ENCODE measurements around the gene ZC3HAV1.
"Not testable (repeated sequence)": the region's sequence is repeated elsewhere in the genome, so short reads cannot be mapped to it uniquely, and the experiment has no call there.

DNA sequence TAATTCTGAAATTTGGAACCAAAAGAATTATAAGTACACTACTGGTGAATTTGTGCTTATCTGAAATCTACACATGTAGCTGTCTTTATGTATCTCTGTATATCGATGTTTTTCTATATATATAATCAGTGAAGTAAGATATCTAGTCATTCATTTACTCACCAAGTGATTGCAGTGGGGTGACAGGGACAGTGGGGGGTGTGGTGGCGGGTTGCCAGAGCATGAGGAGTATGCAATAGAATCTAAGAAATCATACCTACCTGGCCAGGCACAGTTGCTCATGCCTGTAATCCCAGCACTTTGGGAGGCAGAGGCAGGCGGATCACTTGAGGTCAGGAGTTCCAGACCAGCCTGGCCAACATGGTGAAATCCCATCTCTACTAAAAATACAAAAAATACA, 15.5 kb upstream of the ZC3HAV1 start:
- not testable (repeated sequence) for TF ChIP-seq POLR2A (IDR thresholded peaks at IDR 0.05; ENCODE audit: low read length); GATA1 (IDR thresholded peaks at IDR 0.05; ENCODE audit: low read depth, low read length)
